ENCODE measurements around the gene TUBD1. TPM values are rescaled to one million over a fixed set of nuclear protein-coding genes. Genes with fewer than 3 reads are reported as not detected.
A peak's percentile ranks its signal among the peaks of the same experiment; 100 is the strongest.

Gene TUBD1
- total RNA-seq, 1 donor from 2014 or later = 16.7 TPM

GRCh38 chr17:59840329-59841090, 52.2 kb downstream of the TUBD1 start:
- no peaks in the 10 kb centered on the region for H3K9me3 Mint-ChIP-seq
- H3K27ac Mint-ChIP-seq = peak overlapping the region; percentile 97
- H3K4me1 Mint-ChIP-seq (ENCODE audit: unreplicated experiment) = peaks cover 42% of the 10 kb centered on the region
- peak overlapping the region; percentile 96 for H3K4me3 Mint-ChIP-seq
- TF ChIP-seq CTCF (conservative IDR thresholded peaks at IDR 0.05) = no peak
- H3K36me3 Mint-ChIP-seq = peaks cover 48% of the 10 kb centered on the region
- peaks cover 6% of the 10 kb centered on the region for H3K27me3 Mint-ChIP-seq
- DNase-seq (ENCODE audit: extremely low spot score, unreplicated experiment) = no peak

- Mint-ChIP-seq H3K27ac (peak overlapping the region; percentile 97), H3K36me3 (peaks cover 48% of the 10 kb centered on the region), H3K9me3 (no peaks in the 10 kb centered on the region), H3K4me1 (ENCODE audit: unreplicated experiment) (peaks cover 38% of the 10 kb centered on the region), H3K27me3 (peaks cover 6% of the 10 kb centered on the region), H3K4me3 (peak overlapping the region; percentile 96)
- TF ChIP-seq CTCF (conservative IDR thresholded peaks at IDR 0.05) = no peak
- DNase-seq (ENCODE audit: extremely low spot score, unreplicated experiment) = no peak
Measured at GRCh38 chr17:59839651-59840328, 53.0 kb downstream of the TUBD1 start.

- peaks cover 49% of the 10 kb centered on the region for H3K36me3 Mint-ChIP-seq
- no peaks in the 10 kb centered on the region for H3K9me3 Mint-ChIP-seq
- H3K27me3 Mint-ChIP-seq = peaks cover 6% of the 10 kb centered on the region
- peaks cover 37% of the 10 kb centered on the region for H3K4me1 Mint-ChIP-seq (ENCODE audit: unreplicated experiment)
- peak; percentile 53 for DNase-seq (ENCODE audit: extremely low spot score, unreplicated experiment)
- H3K4me3 Mint-ChIP-seq = peak overlapping the region; percentile 96
- TF ChIP-seq CTCF (conservative IDR thresholded peaks at IDR 0.05) = no peak
- peak overlapping the region; percentile 97 for H3K27ac Mint-ChIP-seq
Measured at GRCh38 chr17:59838052-59838916, 54.5 kb downstream of the TUBD1 start.

- peak; percentile 60 for DNase-seq (ENCODE audit: extremely low spot score, unreplicated experiment)
- Mint-ChIP-seq H3K27me3 (peaks cover 6% of the 10 kb centered on the region), H3K9me3 (no peaks in the 10 kb centered on the region), H3K27ac (peak overlapping the region; percentile 97), H3K4me3 (peak overlapping the region; percentile 96), H3K4me1 (ENCODE audit: unreplicated experiment) (peaks cover 40% of the 10 kb centered on the region), H3K36me3 (peaks cover 45% of the 10 kb centered on the region)
- no peak for TF ChIP-seq CTCF (conservative IDR thresholded peaks at IDR 0.05)
Measured at GRCh38 chr17:59837308-59838051, 55.3 kb downstream of the TUBD1 start.

- no peaks in the 10 kb centered on the region for H3K9me3 Mint-ChIP-seq
- peak overlapping the region; percentile 66 for H3K27ac Mint-ChIP-seq
- peaks cover 9% of the 10 kb centered on the region for H3K36me3 Mint-ChIP-seq
- H3K4me1 Mint-ChIP-seq (ENCODE audit: unreplicated experiment) = peaks cover 39% of the 10 kb centered on the region
- TF ChIP-seq CTCF (conservative IDR thresholded peaks at IDR 0.05) = no peak
- H3K27me3 Mint-ChIP-seq = peaks cover 6% of the 10 kb centered on the region
- no peak for DNase-seq (ENCODE audit: extremely low spot score, unreplicated experiment)
- peak overlapping the region; percentile 22 for H3K4me3 Mint-ChIP-seq
Measured at GRCh38 chr17:59832883-59833379, 59.8 kb downstream of the TUBD1 start.
